Endothelial cell (in vitro differentiated cells): ENCODE results near the gene TP53BP2. TPM values are rescaled to one million over a fixed set of nuclear protein-coding genes. Genes with fewer than 3 reads are reported as not detected.
A peak's percentile ranks its signal among the peaks of the same experiment; 100 is the strongest.
"Not testable (repeated sequence)": the region's sequence is repeated elsewhere in the genome, so short reads cannot be mapped to it uniquely, and the experiment has no call there.

Experiments used
- DNase-seq: peaks from one replicate; pipeline ENCODE4 v3.0.0; 2021; ENCODE audit warnings: low spot score
- H3K27ac Mint-ChIP-seq: one replicate; pipeline ENCODE4 v1.8.0; 2021; ENCODE audit warnings: mixed read lengths, inconsistent platforms; ENCODE audit not compliant: unreplicated experiment
- H3K27me3 Mint-ChIP-seq: one replicate; pipeline ENCODE4 v1.8.0; 2021; ENCODE audit warnings: mild to moderate bottlenecking, moderate library complexity, mixed read lengths, inconsistent platforms; ENCODE audit not compliant: unreplicated experiment
- H3K36me3 Mint-ChIP-seq: one replicate; pipeline ENCODE4 v1.8.0; 2021; ENCODE audit warnings: mild to moderate bottlenecking, low read depth, mixed read lengths, inconsistent platforms; ENCODE audit not compliant: unreplicated experiment
- H3K4me1 Mint-ChIP-seq: one replicate; pipeline ENCODE4 v1.8.0; 2021; ENCODE audit warnings: mild to moderate bottlenecking, mixed read lengths, inconsistent platforms; ENCODE audit not compliant: unreplicated experiment
- H3K4me3 Mint-ChIP-seq: one replicate; pipeline ENCODE4 v1.8.0; 2021; ENCODE audit warnings: mild to moderate bottlenecking, mixed read lengths, inconsistent platforms; ENCODE audit not compliant: unreplicated experiment
- H3K9me3 Mint-ChIP-seq: one replicate; pipeline ENCODE4 v1.8.0; 2021; ENCODE audit warnings: mixed read lengths, inconsistent platforms; ENCODE audit not compliant: unreplicated experiment
- long read RNA-seq: library from polyadenylated mRNA; unstranded; transcript quantifications from one replicate; pipeline ENCODE4 v2.0.0, GENCODE V29; 2020; ENCODE audit not compliant: unreplicated experiment
- total RNA-seq: library from RNA; stranded (reverse); fragmentation: NEBNext Ultra II Directional; extraction: Animal tissue kit (Norgen Biotek cat#: 25700); gene quantifications from one replicate; pipeline ENCODE4 v1.2.1, GENCODE V29; 2021; ENCODE audit not compliant: unreplicated experiment
- TF ChIP-seq, protein P1 (sequence below): fragments of 200-600 bp; sonication (generic); IDR thresholded peaks from one replicate; pipeline ENCODE4 v1.5.0; 2021; ENCODE audit warnings: antibody characterized with exemption; ENCODE audit not compliant: unreplicated experiment

The TP53BP2 gene, protein sequence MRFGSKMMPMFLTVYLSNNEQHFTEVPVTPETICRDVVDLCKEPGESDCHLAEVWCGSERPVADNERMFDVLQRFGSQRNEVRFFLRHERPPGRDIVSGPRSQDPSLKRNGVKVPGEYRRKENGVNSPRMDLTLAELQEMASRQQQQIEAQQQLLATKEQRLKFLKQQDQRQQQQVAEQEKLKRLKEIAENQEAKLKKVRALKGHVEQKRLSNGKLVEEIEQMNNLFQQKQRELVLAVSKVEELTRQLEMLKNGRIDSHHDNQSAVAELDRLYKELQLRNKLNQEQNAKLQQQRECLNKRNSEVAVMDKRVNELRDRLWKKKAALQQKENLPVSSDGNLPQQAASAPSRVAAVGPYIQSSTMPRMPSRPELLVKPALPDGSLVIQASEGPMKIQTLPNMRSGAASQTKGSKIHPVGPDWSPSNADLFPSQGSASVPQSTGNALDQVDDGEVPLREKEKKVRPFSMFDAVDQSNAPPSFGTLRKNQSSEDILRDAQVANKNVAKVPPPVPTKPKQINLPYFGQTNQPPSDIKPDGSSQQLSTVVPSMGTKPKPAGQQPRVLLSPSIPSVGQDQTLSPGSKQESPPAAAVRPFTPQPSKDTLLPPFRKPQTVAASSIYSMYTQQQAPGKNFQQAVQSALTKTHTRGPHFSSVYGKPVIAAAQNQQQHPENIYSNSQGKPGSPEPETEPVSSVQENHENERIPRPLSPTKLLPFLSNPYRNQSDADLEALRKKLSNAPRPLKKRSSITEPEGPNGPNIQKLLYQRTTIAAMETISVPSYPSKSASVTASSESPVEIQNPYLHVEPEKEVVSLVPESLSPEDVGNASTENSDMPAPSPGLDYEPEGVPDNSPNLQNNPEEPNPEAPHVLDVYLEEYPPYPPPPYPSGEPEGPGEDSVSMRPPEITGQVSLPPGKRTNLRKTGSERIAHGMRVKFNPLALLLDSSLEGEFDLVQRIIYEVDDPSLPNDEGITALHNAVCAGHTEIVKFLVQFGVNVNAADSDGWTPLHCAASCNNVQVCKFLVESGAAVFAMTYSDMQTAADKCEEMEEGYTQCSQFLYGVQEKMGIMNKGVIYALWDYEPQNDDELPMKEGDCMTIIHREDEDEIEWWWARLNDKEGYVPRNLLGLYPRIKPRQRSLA
- 42.0 TPM for total RNA-seq
- long read RNA-seq, partial matches to known transcripts: 1 of 1 reads
- long read RNA-seq, other reads (novel, unspliced or antisense): 0 of 1 reads

DNA sequence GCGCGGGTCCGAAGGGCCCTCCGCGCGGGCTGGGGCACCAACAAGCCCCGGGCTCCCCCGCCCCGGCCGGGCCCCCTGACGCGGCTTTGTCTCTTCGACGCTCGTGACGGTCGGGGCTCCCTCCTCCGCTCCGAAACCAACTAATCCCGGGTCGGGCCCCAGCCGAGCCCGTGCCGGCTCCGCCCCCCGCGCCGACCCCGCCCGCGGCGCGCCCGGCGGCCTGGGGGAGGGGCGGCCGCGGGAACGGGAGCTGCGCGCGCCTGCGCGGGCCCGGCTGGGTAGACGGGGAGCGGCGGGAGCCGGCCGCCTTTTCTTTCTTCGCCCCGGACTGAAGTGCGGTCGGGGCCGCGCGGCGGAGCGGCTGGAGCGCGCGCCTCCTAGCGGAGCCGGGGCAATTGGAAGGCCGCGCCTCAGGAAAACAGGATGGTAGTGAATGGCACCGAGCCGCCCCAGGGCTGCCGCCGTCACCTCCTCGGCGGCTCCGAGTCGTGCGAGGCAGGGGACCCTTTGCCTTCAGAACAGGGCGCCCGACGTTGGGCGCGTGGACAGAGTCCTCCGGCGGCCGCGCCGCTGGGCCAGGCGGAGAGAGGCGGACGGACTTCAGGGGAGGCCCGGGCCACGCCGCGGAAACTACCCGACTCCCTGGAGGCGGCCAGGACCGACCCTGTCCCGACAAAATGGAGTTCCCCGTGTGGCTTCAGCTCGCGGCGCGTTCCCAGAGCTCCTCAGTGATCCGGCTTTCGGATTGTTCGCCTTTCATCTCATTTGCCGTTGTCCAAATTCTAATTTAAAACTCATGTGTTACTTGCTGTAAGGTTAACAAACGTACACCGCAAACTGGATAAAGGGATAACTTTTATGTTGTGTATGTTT lies at the start of gene TP53BP2:
TSS of gene TP53BP2 (minus strand) at position 138 of the 873 bp plus-strand sequence. CDS start 267 bp downstream, outside the sequence.
- Mint-ChIP-seq H3K36me3 (peaks cover 4% of the 10 kb centered on the region), H3K4me3 (peak within 1 kb of the TSS; percentile 98), H3K27ac (peak within 1 kb of the TSS; percentile 97), H3K9me3 (no peaks in the 10 kb centered on the region), H3K4me1 (peaks cover 22% of the 10 kb centered on the region), H3K27me3 (peaks cover 15% of the 10 kb centered on the region)
- peak; percentile 90 for DNase-seq
- TF ChIP-seq, protein P1, sequence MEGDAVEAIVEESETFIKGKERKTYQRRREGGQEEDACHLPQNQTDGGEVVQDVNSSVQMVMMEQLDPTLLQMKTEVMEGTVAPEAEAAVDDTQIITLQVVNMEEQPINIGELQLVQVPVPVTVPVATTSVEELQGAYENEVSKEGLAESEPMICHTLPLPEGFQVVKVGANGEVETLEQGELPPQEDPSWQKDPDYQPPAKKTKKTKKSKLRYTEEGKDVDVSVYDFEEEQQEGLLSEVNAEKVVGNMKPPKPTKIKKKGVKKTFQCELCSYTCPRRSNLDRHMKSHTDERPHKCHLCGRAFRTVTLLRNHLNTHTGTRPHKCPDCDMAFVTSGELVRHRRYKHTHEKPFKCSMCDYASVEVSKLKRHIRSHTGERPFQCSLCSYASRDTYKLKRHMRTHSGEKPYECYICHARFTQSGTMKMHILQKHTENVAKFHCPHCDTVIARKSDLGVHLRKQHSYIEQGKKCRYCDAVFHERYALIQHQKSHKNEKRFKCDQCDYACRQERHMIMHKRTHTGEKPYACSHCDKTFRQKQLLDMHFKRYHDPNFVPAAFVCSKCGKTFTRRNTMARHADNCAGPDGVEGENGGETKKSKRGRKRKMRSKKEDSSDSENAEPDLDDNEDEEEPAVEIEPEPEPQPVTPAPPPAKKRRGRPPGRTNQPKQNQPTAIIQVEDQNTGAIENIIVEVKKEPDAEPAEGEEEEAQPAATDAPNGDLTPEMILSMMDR: peak; percentile 63

DNA sequence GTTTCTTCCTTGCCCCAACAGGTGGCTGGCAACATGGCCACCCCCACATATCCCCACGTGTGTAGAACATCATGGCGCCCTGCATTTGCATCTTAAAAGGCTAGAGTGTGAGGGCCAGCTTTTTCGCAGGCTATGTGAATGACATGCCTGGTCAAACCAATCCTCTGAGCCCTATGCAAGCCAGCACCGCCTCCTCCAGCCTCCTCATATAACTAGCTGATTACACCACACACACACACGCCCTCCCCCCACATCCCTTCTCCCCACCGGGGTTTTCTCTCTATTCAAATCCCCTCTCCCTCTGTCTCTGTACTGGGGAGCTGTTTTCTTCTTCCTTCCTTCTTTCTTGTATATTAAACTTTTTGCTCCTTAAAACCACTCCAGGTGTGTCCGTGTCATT lies 44.7 kb upstream of the TP53BP2 start:
- not testable (repeated sequence) for H3K27ac Mint-ChIP-seq, DNase-seq, H3K4me3 Mint-ChIP-seq, H3K4me1 Mint-ChIP-seq, H3K9me3 Mint-ChIP-seq, H3K27me3 Mint-ChIP-seq, H3K36me3 Mint-ChIP-seq

DNA sequence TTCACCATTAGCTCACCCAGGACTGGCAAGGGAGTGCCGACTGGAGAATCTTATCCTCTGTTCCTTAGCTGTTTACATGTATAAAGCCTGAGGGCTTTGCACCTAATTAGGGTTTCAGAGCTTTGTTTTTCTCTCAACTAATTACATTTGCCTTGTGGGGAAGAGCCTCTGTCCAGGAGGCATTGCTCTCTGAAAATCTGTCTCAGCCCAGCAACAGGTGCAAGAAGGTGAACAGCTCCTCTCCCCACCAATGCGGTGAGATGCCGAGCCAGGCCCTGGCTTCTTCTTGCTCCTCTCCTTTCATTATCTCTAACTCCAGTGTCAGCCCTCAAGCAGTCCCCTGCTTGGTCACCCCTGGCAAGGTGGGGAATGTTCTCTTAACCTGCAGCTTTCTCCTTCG lies 43.6 kb upstream of the TP53BP2 start:
- H3K4me1 Mint-ChIP-seq, H3K9me3 Mint-ChIP-seq, DNase-seq, H3K4me3 Mint-ChIP-seq, H3K36me3 Mint-ChIP-seq, H3K27me3 Mint-ChIP-seq, H3K27ac Mint-ChIP-seq: not testable (repeated sequence)

DNA sequence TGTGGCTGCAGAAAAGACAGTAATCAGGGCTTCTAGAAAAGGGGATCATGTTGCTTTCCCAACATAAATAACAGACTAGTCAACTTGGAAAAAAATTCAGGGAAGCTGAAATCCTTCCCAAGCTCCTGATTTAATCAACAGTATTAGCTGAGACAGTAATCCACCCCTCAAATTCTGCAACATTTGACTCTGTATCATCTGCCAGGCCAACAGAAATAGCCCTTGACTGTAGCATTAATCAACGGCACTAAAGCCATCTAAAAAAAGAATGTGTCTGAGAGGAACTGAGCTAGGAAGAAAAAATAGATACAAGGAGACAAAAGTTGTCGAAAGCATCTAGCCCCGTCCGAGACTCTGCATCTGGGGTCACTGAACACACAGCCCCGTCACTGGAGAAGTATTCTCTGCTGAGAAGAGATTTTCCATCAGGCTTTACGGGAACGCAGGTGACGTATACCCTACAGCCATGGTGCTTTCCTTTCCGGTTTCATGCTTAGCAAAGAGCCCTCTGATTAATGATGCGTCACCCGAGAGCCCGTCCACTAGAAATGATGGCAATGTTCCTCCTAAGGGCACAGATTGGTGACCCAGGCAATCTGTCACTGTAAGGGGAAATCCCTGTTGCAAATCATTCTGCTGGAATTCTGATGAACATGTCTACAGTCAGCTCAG lies 42.1 kb upstream of the TP53BP2 start:
- TF ChIP-seq, protein P1: no peak
- Mint-ChIP-seq H3K9me3 (no peaks in the 10 kb centered on the region), H3K36me3 (no peaks in the 10 kb centered on the region), H3K27me3 (no peaks in the 10 kb centered on the region), H3K27ac (no peak overlapping the region), H3K4me1 (no peaks in the 10 kb centered on the region), H3K4me3 (no peak overlapping the region)
- no peak for DNase-seq

DNA sequence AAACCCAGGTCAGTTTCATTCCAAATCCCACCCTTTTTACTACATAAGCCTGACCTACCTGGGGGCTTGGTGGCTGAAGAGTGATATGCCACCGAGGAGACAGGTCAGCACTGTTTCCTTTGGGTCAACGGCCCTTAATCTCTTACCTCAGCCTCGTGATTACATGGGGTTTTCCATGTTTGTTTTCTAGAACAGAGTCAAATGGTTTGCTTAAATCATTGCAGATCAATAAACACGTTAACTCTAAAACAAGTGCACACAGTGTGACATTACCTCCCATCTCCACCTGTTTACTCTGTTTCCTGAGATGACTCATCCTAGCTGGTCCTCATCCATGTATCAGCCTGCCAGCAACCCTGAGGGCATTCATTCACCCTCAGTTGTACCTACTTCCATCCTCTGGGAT lies 40.8 kb upstream of the TP53BP2 start:
- TF ChIP-seq, protein P1: no peak
- Mint-ChIP-seq H3K4me3 (no peak overlapping the region), H3K36me3 (no peaks in the 10 kb centered on the region), H3K27me3 (no peaks in the 10 kb centered on the region), H3K27ac (no peak overlapping the region), H3K4me1 (no peaks in the 10 kb centered on the region), H3K9me3 (no peaks in the 10 kb centered on the region)
- no peak for DNase-seq
